H9 (cell line): Measurements from ENCODE around the gene ERCC4. TPM values are rescaled to one million over a fixed set of nuclear protein-coding genes. Genes with fewer than 3 reads are reported as not detected.

ENCODE experiments used
- DNase-seq: peaks from one replicate; pipeline ENCODE4 v3.0.0-alpha.2; 2017
- H2AFZ ChIP-seq: one replicate; pipeline ENCODE4 v1.6.1; 2013; ENCODE audit warnings: mild to moderate bottlenecking, low read length, control low read depth, moderate library complexity
- H2AK5ac ChIP-seq: 2 replicates; pipeline ENCODE4 v1.6.1; 2013; ENCODE audit warnings: low read length, control low read depth, mixed read lengths; ENCODE audit not compliant: insufficient read length
- H2BK120ac ChIP-seq: one replicate; pipeline ENCODE4 v1.6.1; 2013; ENCODE audit warnings: low read depth, mild to moderate bottlenecking, low read length, control low read depth, inconsistent platforms; ENCODE audit not compliant: poor library complexity, severe bottlenecking
- H2BK12ac ChIP-seq: 2 replicates; pipeline ENCODE4 v1.6.1; 2013; ENCODE audit warnings: low read length, control low read depth, mixed read lengths, low read depth; ENCODE audit not compliant: insufficient read length
- H2BK15ac ChIP-seq: 2 replicates; pipeline ENCODE4 v1.6.1; 2013; ENCODE audit warnings: low read depth, low read length, control low read depth
- H2BK20ac ChIP-seq: one replicate; pipeline ENCODE4 v1.6.1; 2013; ENCODE audit warnings: low read depth, mild to moderate bottlenecking, low read length, control low read depth, inconsistent platforms; ENCODE audit not compliant: poor library complexity, severe bottlenecking
- H2BK5ac ChIP-seq: 2 replicates; pipeline ENCODE4 v1.6.1; 2013; ENCODE audit warnings: low read length, control low read depth, mixed read lengths; ENCODE audit not compliant: insufficient read length
- H3K14ac ChIP-seq: 2 replicates; pipeline ENCODE4 v1.6.1; 2013; ENCODE audit warnings: low read length, control low read depth; ENCODE audit not compliant: insufficient read depth
- H3K18ac ChIP-seq: 2 replicates; pipeline ENCODE4 v1.6.1; 2013; ENCODE audit warnings: low read depth, mild to moderate bottlenecking, mixed read lengths, low read length, control low read depth; ENCODE audit not compliant: insufficient read length
- H3K23ac ChIP-seq: 2 replicates; pipeline ENCODE4 v1.6.1; 2013; ENCODE audit warnings: low read length, control low read depth, mixed read lengths, low read depth; ENCODE audit not compliant: insufficient read length
- H3K23me2 ChIP-seq: 2 replicates; pipeline ENCODE4 v1.6.1; 2013; ENCODE audit warnings: low read depth, mild to moderate bottlenecking, mixed read lengths, low read length, control low read depth; ENCODE audit not compliant: insufficient read length, poor library complexity, severe bottlenecking
- H3K27ac ChIP-seq: 2 replicates; pipeline ENCODE4 v1.5.1; 2013; ENCODE audit warnings: low read length, control low read depth, mixed read lengths, low read depth; ENCODE audit not compliant: insufficient read length
- H3K27me3 ChIP-seq: 2 replicates; pipeline ENCODE4 v1.6.1; 2013; ENCODE audit warnings: low read length, control low read depth, inconsistent platforms; ENCODE audit not compliant: insufficient read depth
- H3K4ac ChIP-seq: 2 replicates; pipeline ENCODE4 v1.6.1; 2013; ENCODE audit warnings: low read depth, mild to moderate bottlenecking, control low read depth, inconsistent platforms, low read length, moderate library complexity
- H3K4me1 ChIP-seq: 2 replicates; pipeline ENCODE4 v1.6.1; 2013; ENCODE audit warnings: low read length, control low read depth, inconsistent platforms; ENCODE audit not compliant: insufficient read depth
- H3K4me2 ChIP-seq: 2 replicates; pipeline ENCODE4 v1.6.1; 2013; ENCODE audit warnings: low read length, control low read depth, mixed read lengths; ENCODE audit not compliant: insufficient read length, insufficient read depth
- H3K56ac ChIP-seq: 2 replicates; pipeline ENCODE4 v1.6.1; 2013; ENCODE audit warnings: low read depth, mild to moderate bottlenecking, mixed read lengths, low read length, control low read depth; ENCODE audit not compliant: insufficient read length
- H3K79me1 ChIP-seq: 2 replicates; pipeline ENCODE4 v1.6.1; 2013; ENCODE audit warnings: low read depth, mild to moderate bottlenecking, moderate library complexity, low read length, control low read depth, inconsistent platforms; ENCODE audit not compliant: insufficient read depth, poor library complexity, severe bottlenecking
- H3K79me2 ChIP-seq: 2 replicates; pipeline ENCODE4 v1.6.1; 2013; ENCODE audit warnings: low read length, control low read depth, inconsistent platforms; ENCODE audit not compliant: insufficient read depth
- H3K9ac ChIP-seq: 2 replicates; pipeline ENCODE4 v1.6.1; 2013; ENCODE audit warnings: low read length, control low read depth, mixed read lengths; ENCODE audit not compliant: insufficient read length; ENCODE audit errors: extremely low read depth
- H3K9me3 ChIP-seq: one replicate; pipeline ENCODE4 v1.6.1; 2013; ENCODE audit warnings: low read depth, low read length, inconsistent platforms; ENCODE audit not compliant: control insufficient read depth
- H3T11ph ChIP-seq: one replicate; pipeline ENCODE4 v1.6.1; 2013; ENCODE audit warnings: mild to moderate bottlenecking, low read length, control low read depth, inconsistent platforms
- H4K20me1 ChIP-seq: one replicate; pipeline ENCODE4 v1.6.1; 2013; ENCODE audit not compliant: control insufficient read depth, insufficient read length, insufficient read depth
- H4K5ac ChIP-seq: 2 replicates; pipeline ENCODE4 v1.6.1; 2013; ENCODE audit warnings: low read depth, mild to moderate bottlenecking, mixed read lengths, low read length, control low read depth; ENCODE audit not compliant: insufficient read length
- H4K8ac ChIP-seq: replicated peaks from 2 replicates; pipeline ENCODE4 v1.6.1; 2013; ENCODE audit warnings: low read length, control low read depth, mixed read lengths, low read depth; ENCODE audit not compliant: insufficient read length
- H4K91ac ChIP-seq: 2 replicates; pipeline ENCODE4 v1.6.1; 2013; ENCODE audit warnings: low read depth, mild to moderate bottlenecking, moderate library complexity, mixed read lengths, low read length, control low read depth; ENCODE audit not compliant: insufficient read length
- H3K27ac Mint-ChIP-seq, 3 experiments: 2 replicates in 2 of 3; 3 replicates in 1 of 3; pipeline ENCODE4 v1.8.0; 2020 to 2021; ENCODE audit warnings: mixed read lengths in 3 of 3, mild to moderate bottlenecking in 1 of 3, moderate library complexity in 1 of 3
- H3K27me3 Mint-ChIP-seq: 2 replicates; pipeline ENCODE4 v1.8.0; 2021; ENCODE audit warnings: low read depth, mild to moderate bottlenecking, moderate library complexity, mixed read lengths
- H3K36me3 Mint-ChIP-seq, 3 experiments: 2 replicates in 2 of 3; 3 replicates in 1 of 3; pipeline ENCODE4 v1.8.0; 2020 to 2021; ENCODE audit warnings: low read depth in 3 of 3, mixed read lengths in 3 of 3; ENCODE audit not compliant: insufficient read depth in 1 of 3
- H3K4me1 Mint-ChIP-seq, 2 experiments: 2 replicates each; pipeline ENCODE4 v1.8.0; 2020; ENCODE audit warnings: mixed read lengths in 2 of 2
- H3K4me3 Mint-ChIP-seq, 2 experiments: 2 replicates in 1 of 2; 3 replicates in 1 of 2; pipeline ENCODE4 v1.8.0; 2020 to 2021; ENCODE audit warnings: mild to moderate bottlenecking in 2 of 2, mixed read lengths in 2 of 2, moderate library complexity in 1 of 2
- H3K9me3 Mint-ChIP-seq, 2 experiments: 2 replicates in 1 of 2; 3 replicates in 1 of 2; pipeline ENCODE4 v1.8.0; 2020; ENCODE audit warnings: mild to moderate bottlenecking in 2 of 2, mixed read lengths in 2 of 2, moderate library complexity in 1 of 2
- CTCF ChIP-seq: fragments of 200-600 bp; sonication (generic); conservative IDR thresholded peaks from 3 replicates; pipeline ENCODE4 v1.8.0; 2021; ENCODE audit warnings: antibody characterized with exemption, mild to moderate bottlenecking
- total RNA-seq: library from RNA; stranded (reverse); gene quantifications from 2 replicates; pipeline ENCODE4 v1.2.1, GENCODE V29; 2021

Gene ERCC4
- total RNA-seq, 1 experiment from 2014 or later = 15.6 TPM

GRCh38 chr16:13911871-13912270 lies 8.1 kb upstream of the ERCC4 start:
- Histone ChIP-seq H3K4ac (no peak overlapping the region), H4K8ac (no peak overlapping the region), H3K4me1 (no peaks in the 10 kb centered on the region), H3T11ph (no peak overlapping the region), H3K23me2 (no peaks in the 10 kb centered on the region), H3K4me2 (no peak overlapping the region), H3K23ac (no peak overlapping the region), H3K79me2 (no peaks in the 10 kb centered on the region), H3K56ac (no peak overlapping the region), H2AFZ (no peak overlapping the region), H2BK20ac (no peak overlapping the region), H3K18ac (no peak overlapping the region), H2BK5ac (no peak overlapping the region), H3K79me1 (no peaks in the 10 kb centered on the region), H3K9me3 (no peaks in the 10 kb centered on the region), H2BK15ac (no peak overlapping the region), H3K14ac (no peak overlapping the region), H2BK120ac (no peak overlapping the region), H3K27me3 (no peaks in the 10 kb centered on the region), H2AK5ac (no peak overlapping the region), H3K9ac (no peak overlapping the region), H4K5ac (no peak overlapping the region), H4K20me1 (no peaks in the 10 kb centered on the region), H4K91ac (no peak overlapping the region), H3K27ac (no peak overlapping the region), H2BK12ac (no peak overlapping the region)
- no peak overlapping the region for H3K27ac Mint-ChIP-seq
- DNase-seq = no peak
- peaks cover 8% of the 10 kb centered on the region in 2 experiments; a peak in 3 of 4 replicates for H3K4me1 Mint-ChIP-seq
- 0 out of 2 replicates have a peak, but pooled peaks cover 2% of the 10 kb centered on the region for H3K27me3 Mint-ChIP-seq
- TF ChIP-seq CTCF = no peak
- peaks cover 11 to 22% of the 10 kb centered on the region in 2 experiments for H3K9me3 Mint-ChIP-seq
- H3K4me3 Mint-ChIP-seq = no peak overlapping the region
- H3K36me3 Mint-ChIP-seq = peaks cover 0 to 5% (median 1%) of the 10 kb centered on the region in 3 experiments; a peak in 2 of 7 replicates
